A549 treated with Mapracorat at 1 μM for 4 hours (cell line): ENCODE data around the gene MED19. TPM values are rescaled to one million over a fixed set of nuclear protein-coding genes. Genes with fewer than 3 reads are reported as not detected.

Source experiments
- total RNA-seq: library from RNA; stranded (reverse); fragments of 200-300 nt; extraction: Qiagen RNA extraction; gene quantifications from 5 replicates; pipeline ENCODE4 v1.2.3, GENCODE V29; 2022

Gene MED19, protein sequence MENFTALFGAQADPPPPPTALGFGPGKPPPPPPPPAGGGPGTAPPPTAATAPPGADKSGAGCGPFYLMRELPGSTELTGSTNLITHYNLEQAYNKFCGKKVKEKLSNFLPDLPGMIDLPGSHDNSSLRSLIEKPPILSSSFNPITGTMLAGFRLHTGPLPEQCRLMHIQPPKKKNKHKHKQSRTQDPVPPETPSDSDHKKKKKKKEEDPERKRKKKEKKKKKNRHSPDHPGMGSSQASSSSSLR
- total RNA-seq = 26.3 to 33.5 TPM (median 30.9 TPM) in 5 replicates

GRCh38 chr11:57711414-57712255 lies at the start of gene MED19:
MED19 (minus strand) TSS chr11:57712215; CDS start chr11:57712179, 36 bp downstream.

DNA sequence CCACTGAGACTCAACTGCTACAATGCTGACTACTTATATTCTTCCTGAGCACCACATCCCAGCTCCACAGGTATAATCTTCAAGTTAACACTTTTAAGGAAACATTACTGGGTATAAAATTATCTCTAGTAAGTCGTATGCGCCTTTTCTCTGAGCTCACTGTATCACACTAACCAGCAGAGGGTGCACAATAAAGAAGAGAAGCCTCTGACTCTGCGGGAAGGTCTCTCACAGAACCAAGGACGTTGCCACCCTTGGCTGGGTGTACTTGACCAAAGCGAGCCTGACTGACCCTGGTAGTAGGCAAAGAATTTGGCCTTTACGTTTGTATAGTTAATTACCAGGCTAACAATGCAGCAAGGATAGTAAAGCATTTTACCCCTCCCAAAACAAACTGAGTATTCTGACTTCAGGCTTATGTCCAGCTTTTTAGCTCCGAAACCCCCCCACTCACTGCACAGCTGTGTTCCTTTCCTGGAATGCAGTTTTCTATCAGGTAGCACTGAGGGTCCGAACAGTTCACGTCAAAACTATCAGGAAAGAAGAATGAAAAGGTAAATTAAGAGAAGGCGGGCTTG lies 39.8 kb upstream of the MED19 start, which contains the start of gene BTBD18:
Gene BTBD18 (minus strand): TSS at position 144 of the 578 bp plus-strand sequence. CDS start 631 bp downstream, outside the sequence.

DNA sequence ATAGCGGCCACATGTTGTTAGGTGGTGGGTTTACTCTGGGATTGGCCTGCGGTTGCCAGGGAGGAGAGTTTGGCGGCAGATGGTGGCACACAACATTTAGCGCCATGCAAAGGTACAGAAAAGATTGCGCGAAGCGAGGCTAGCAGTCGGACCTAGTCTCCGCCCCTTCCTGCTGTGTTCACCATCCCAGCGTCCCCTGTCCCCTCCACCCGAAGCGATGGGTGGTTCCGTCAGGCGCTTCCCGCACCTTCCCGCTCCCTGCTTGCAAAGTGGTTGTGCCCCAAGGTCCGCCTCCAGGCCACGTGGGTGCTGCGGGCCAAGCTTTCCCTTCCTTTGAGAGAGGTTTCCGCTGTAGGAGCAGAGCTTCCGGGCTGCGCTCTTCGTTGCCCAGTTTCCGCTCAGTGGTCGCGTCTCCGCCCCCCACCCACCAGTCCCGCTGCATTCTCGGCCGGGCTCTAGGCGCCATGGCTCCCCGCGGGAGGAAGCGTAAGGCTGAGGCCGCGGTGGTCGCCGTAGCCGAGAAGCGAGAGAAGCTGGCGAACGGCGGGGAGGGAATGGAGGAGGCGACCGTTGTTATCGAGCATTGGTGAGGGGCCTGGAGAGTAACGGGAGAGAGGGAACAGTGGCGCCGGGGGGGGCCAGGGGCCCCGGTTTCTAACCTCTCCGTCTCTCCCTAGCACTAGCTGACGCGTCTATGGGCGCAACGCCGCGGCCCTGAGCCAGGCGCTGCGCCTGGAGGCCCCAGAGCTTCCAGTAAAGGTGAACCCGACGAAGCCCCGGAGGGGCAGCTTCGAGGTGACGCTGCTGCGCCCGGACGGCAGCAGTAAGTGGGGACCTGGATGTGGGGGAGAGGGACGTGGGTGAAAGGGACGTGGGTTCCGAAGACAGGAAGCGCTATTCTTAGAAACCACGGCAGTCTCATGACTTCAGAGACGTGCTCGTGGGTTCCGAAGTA lies 29.4 kb upstream of the MED19 start, which contains the start of gene SELENOH:
Gene SELENOH (plus strand): TSS at position 360 of the 955 bp plus-strand sequence. CDS start 105 bp downstream, at position 465.

DNA sequence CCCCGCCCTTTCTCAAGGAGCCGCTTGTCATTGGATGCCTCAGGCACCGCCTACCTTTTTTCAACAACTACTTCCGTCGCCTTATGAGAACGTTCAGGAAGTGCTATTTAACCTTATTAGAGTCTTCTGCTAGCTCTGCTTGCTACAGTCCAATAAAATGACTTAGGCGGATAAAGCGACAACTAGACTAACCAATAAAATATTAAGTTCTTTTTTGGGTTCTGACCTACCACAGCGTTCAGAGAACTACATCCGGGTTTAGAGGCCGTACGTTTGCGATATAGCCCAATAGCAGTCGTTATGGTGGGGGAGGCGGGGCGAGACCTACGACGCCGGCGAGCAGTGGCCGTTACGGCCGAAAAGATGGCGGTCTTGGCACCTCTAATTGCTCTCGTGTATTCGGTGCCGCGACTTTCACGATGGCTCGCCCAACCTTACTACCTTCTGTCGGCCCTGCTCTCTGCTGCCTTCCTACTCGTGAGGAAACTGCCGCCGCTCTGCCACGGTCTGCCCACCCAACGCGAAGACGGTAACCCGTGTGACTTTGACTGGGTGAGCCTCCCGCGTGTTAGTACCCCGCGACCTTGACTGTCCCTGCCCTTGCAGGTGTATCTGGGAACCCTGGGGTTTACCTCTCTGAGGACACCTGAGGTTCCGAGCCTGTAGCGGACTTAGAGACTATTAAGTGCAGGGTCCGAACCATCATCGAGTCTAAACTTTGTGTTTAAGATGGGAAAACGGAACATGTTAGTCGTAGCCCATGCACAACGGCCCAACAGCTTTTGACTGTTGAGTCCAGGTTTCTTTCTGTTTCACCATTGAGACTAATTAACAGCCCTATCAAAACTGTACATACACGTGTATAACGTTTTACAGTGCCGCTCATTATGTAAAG lies 488 bp upstream of the MED19 start, which contains the start of gene TMX2:
Gene TMX2 (plus strand): TSS at position 338 of the 895 bp plus-strand sequence. CDS start 26 bp downstream, at position 364.

GRCh38 chr11:57667736-57668433 lies 44.1 kb downstream of the MED19 start, which contains the start of gene ZDHHC5:
ZDHHC5 (plus strand) TSS chr11:57668114; CDS start chr11:57673091, 4,977 bp downstream.

GRCh38 chr11:57657194-57658022 lies 54.6 kb downstream of the MED19 start, which contains the start of gene CLP1:
CLP1 (plus strand) TSS chr11:57657762; CDS start chr11:57659477, 1,715 bp downstream.

Other genes with a start within 250 kb of the MED19 start
- 2.1 to 3.3 TPM (median 2.6 TPM) in 5 replicates for gene SLC43A1, start 196.5 kb downstream of the MED19 start, total RNA-seq
- gene TIMM10, start 181.5 kb downstream of the MED19 start, total RNA-seq = 146 to 173 TPM (median 158 TPM) in 5 replicates
- not detected in 5 replicates for gene SMTNL1, start 174.6 kb downstream of the MED19 start, total RNA-seq
- gene UBE2L6, start 144.5 kb downstream of the MED19 start, total RNA-seq = 34.7 to 42.5 TPM (median 39.8 TPM) in 5 replicates
- 0.63 to 1.0 TPM (median 0.83 TPM) in 5 replicates for gene SERPING1, start 114.5 kb downstream of the MED19 start, total RNA-seq
- 0.13 to 0.41 TPM (median 0.18 TPM) in 5 replicates for gene YPEL4, start 62.3 kb downstream of the MED19 start, total RNA-seq
- gene CLP1, start 54.5 kb downstream of the MED19 start, total RNA-seq = 26.8 to 28.8 TPM (median 28.0 TPM) in 5 replicates
- gene ZDHHC5, start 44.1 kb downstream of the MED19 start, total RNA-seq = 68.3 to 76.4 TPM (median 69.7 TPM) in 5 replicates
- 143 to 164 TPM (median 150 TPM) in 5 replicates for gene TMX2, start 378 bp upstream of the MED19 start, total RNA-seq
- gene SELENOH, start 29.3 kb upstream of the MED19 start, total RNA-seq = 113 to 155 TPM (median 142 TPM) in 5 replicates
- not detected in 5 replicates for gene BTBD18, start 39.6 kb upstream of the MED19 start, total RNA-seq
- 53.6 to 65.9 TPM (median 63.4 TPM) in 5 replicates for gene CTNND1, start 49.6 kb upstream of the MED19 start, total RNA-seq